Neural progenitor cell (in vitro differentiated cells): ENCODE data around the gene CHST6. TPM values are rescaled to one million over a fixed set of nuclear protein-coding genes. Genes with fewer than 3 reads are reported as not detected.

ENCODE experiments used
- DNase-seq: peaks from one replicate; pipeline ENCODE4 v3.0.0-alpha.2; 2016; ENCODE audit warnings: low spot score
- H2AFZ ChIP-seq: fragments of 200-600 bp; sonication (generic); replicated peaks from 2 replicates; pipeline ENCODE4 v1.6.1; 2016; ENCODE audit warnings: antibody characterized with exemption
- H3F3A ChIP-seq: fragments of 200-600 bp; sonication (generic); 2 replicates; pipeline ENCODE4 v1.6.1; 2016; ENCODE audit warnings: antibody characterized with exemption, low read depth
- H3K27ac ChIP-seq: fragments of 200-600 bp; sonication (generic); 2 replicates; pipeline ENCODE4 v1.5.1; 2016; ENCODE audit warnings: mild to moderate bottlenecking
- H3K27me3 ChIP-seq: fragments of 200-600 bp; sonication (generic); 2 replicates; pipeline ENCODE4 v1.6.1; 2016; ENCODE audit warnings: mild to moderate bottlenecking, moderate library complexity
- H3K36me3 ChIP-seq: fragments of 200-600 bp; sonication (generic); 2 replicates; pipeline ENCODE4 v1.5.1; 2016
- H3K4me1 ChIP-seq: fragments of 200-600 bp; sonication (generic); 2 replicates; pipeline ENCODE4 v1.6.1; 2016; ENCODE audit warnings: mixed run types
- H3K4me2 ChIP-seq: fragments of 200-600 bp; sonication (generic); 2 replicates; pipeline ENCODE4 v1.6.1; 2016
- H3K4me3 ChIP-seq: fragments of 200-600 bp; sonication (generic); 2 replicates; pipeline ENCODE4 v1.5.1; 2016
- H3K79me2 ChIP-seq: fragments of 200-600 bp; sonication (generic); 2 replicates; pipeline ENCODE4 v1.6.1; 2016; ENCODE audit warnings: low read depth
- H3K9ac ChIP-seq: fragments of 200-600 bp; sonication (generic); 2 replicates; pipeline ENCODE4 v1.6.1; 2016
- H3K9me3 ChIP-seq: fragments of 200-600 bp; sonication (generic); 2 replicates; pipeline ENCODE4 v1.5.1; 2016; ENCODE audit warnings: low read depth
- H4K20me1 ChIP-seq: fragments of 200-600 bp; sonication (generic); 2 replicates; pipeline ENCODE4 v1.6.1; 2016; ENCODE audit warnings: low read depth
- H3K27ac Mint-ChIP-seq: 3 replicates; pipeline ENCODE4 v1.8.0; 2021; ENCODE audit warnings: mixed read lengths
- H3K27me3 Mint-ChIP-seq: 2 replicates; pipeline ENCODE4 v1.8.0; 2022; ENCODE audit warnings: low read depth, mild to moderate bottlenecking, inconsistent platforms, moderate library complexity, mixed read lengths; ENCODE audit not compliant: insufficient read depth
- H3K36me3 Mint-ChIP-seq: 3 replicates; pipeline ENCODE4 v1.8.0; 2021; ENCODE audit warnings: mixed read lengths
- H3K4me1 Mint-ChIP-seq: 3 replicates; pipeline ENCODE4 v1.8.0; 2021; ENCODE audit warnings: mixed read lengths
- H3K4me3 Mint-ChIP-seq: 3 replicates; pipeline ENCODE4 v1.8.0; 2021; ENCODE audit warnings: mild to moderate bottlenecking, moderate library complexity, mixed read lengths
- H3K9me3 Mint-ChIP-seq: 3 replicates; pipeline ENCODE4 v1.8.0; 2020; ENCODE audit warnings: mixed read lengths
- EZH2 ChIP-seq: fragments of 200-600 bp; sonication (generic); IDR thresholded peaks from 2 replicates; pipeline ENCODE4 v1.6.1; 2017; ENCODE audit warnings: antibody characterized with exemption, mild to moderate bottlenecking, moderate library complexity
- EZH2phosphoT487 ChIP-seq: fragments of 200-600 bp; sonication (generic); IDR thresholded peaks from 2 replicates; pipeline ENCODE4 v1.6.1; 2017; ENCODE audit warnings: antibody characterized with exemption
- total RNA-seq: library from RNA; depleted of rRNA; stranded (reverse); fragments of >200 nt; gene quantifications from 2 replicates; pipeline ENCODE4 v1.2.3, GENCODE V29; 2015; ENCODE audit warnings: low replicate concordance
- TF ChIP-seq, protein P1 (sequence below): fragments of 200-600 bp; sonication (generic); IDR thresholded peaks from 2 replicates; pipeline ENCODE4 v1.5.1; 2017; ENCODE audit warnings: antibody characterized with exemption, mild to moderate bottlenecking

CHST6 gene
- total RNA-seq, 1 donor from 2014 or later = 6.2 TPM

DNA sequence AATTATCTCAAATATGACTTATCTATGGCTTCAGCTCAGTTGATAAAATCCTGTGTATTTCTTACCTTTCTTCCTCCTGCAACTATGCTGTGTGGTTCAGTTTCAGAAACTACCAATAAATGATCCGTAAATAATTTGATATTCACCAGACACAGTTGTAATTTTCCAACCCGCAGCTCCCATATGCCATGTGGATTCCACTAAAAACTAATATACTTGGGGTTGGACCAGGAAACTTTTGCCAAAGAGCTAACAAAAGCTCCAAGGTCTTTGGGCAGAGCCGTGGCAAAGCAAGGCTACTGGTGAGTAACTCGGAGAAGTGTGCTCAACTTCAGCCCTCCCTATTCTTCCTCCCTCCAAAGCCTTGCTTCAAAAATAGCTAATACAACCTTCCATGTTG, 2.3 kb upstream of the CHST6 start:
- Histone ChIP-seq H3K4me3 (no peak overlapping the region), H3K4me2 (no peak overlapping the region), H4K20me1 (no peaks in the 10 kb centered on the region), H3K27me3 (peaks cover 8% of the 10 kb centered on the region), H3K79me2 (peaks cover 5% of the 10 kb centered on the region), H3K4me1 (peaks cover 11% of the 10 kb centered on the region), H2AFZ (no peak overlapping the region), H3F3A (peaks cover 23% of the 10 kb centered on the region), H3K27ac (no peak overlapping the region), H3K36me3 (no peaks in the 10 kb centered on the region), H3K9me3 (no peaks in the 10 kb centered on the region), H3K9ac (no peak overlapping the region)
- H3K4me3 Mint-ChIP-seq = no peak overlapping the region
- H3K36me3 Mint-ChIP-seq = no peaks in the 10 kb centered on the region
- no peak overlapping the region for H3K27ac Mint-ChIP-seq
- TF ChIP-seq EZH2 = no peak
- TF ChIP-seq EZH2phosphoT487 = no peak
- peaks cover 11% of the 10 kb centered on the region for H3K27me3 Mint-ChIP-seq
- no peaks in the 10 kb centered on the region for H3K9me3 Mint-ChIP-seq
- no peak for DNase-seq
- H3K4me1 Mint-ChIP-seq = peaks cover 19% of the 10 kb centered on the region

DNA sequence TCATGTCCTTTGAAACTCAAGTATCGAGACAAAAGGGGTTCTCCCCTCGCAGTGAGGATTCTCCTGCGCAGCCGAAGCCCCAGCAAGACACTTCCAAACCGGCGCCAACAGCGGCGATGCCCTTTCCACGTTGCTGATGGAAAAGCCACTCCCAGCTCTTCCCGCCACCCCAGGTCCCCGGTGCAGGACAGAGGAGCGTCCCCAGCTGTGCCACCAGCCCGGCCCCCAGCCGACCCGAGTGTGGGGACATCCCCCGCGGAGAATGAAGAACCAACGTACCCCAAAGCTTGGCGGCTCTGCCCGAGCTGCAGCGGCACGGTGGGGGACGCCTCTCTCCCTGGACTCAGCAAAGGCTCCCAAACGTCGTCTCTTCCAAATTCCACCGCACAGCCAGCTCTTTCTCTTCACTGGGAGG, 573 bp downstream of the CHST6 start:
- H3K4me1 Mint-ChIP-seq = peaks cover 12% of the 10 kb centered on the region

DNA sequence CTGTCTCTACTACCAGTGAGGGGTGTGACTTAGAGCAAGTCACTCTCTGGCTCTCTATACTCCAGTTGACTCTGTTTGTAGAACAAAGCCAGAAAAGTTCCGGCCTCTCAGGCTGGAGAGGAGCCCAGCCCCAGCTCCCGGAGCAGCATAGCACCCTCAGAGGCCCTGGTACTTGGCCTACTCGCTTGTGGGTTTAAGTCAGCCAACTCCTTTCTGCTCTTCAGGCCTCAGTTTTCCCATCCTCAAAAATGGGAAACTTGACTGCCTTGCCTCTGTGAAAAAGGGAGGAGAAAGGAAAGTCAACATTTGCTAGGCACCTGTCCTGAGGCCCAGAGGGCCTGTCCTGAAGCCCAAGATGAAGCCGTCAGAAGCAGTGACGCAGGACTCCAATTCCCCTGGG, 1.1 kb downstream of the CHST6 start:
- no peaks in the 10 kb centered on the region for H3K36me3 ChIP-seq
- H3K4me1 Mint-ChIP-seq = peaks cover 10% of the 10 kb centered on the region
- no peak overlapping the region for H3K27ac ChIP-seq
- no peaks in the 10 kb centered on the region for H3K9me3 Mint-ChIP-seq
- peaks cover 8% of the 10 kb centered on the region for H3K27me3 ChIP-seq
- peaks cover 11% of the 10 kb centered on the region for H3K27me3 Mint-ChIP-seq
- H3K4me3 Mint-ChIP-seq = peak overlapping the region; percentile 89
- no peak overlapping the region for H3K9ac ChIP-seq
- no peak for DNase-seq
- H3K36me3 Mint-ChIP-seq = no peaks in the 10 kb centered on the region
- peak overlapping the region; percentile 77 for H3K4me3 ChIP-seq
- H3K4me1 ChIP-seq = peaks cover 15% of the 10 kb centered on the region
- no peak for TF ChIP-seq EZH2
- no peak for TF ChIP-seq EZH2phosphoT487
- TF ChIP-seq, protein P1, sequence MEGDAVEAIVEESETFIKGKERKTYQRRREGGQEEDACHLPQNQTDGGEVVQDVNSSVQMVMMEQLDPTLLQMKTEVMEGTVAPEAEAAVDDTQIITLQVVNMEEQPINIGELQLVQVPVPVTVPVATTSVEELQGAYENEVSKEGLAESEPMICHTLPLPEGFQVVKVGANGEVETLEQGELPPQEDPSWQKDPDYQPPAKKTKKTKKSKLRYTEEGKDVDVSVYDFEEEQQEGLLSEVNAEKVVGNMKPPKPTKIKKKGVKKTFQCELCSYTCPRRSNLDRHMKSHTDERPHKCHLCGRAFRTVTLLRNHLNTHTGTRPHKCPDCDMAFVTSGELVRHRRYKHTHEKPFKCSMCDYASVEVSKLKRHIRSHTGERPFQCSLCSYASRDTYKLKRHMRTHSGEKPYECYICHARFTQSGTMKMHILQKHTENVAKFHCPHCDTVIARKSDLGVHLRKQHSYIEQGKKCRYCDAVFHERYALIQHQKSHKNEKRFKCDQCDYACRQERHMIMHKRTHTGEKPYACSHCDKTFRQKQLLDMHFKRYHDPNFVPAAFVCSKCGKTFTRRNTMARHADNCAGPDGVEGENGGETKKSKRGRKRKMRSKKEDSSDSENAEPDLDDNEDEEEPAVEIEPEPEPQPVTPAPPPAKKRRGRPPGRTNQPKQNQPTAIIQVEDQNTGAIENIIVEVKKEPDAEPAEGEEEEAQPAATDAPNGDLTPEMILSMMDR = no peak
- peaks cover 30% of the 10 kb centered on the region for H3F3A ChIP-seq
- peak overlapping the region; percentile 80 for H2AFZ ChIP-seq
- H3K79me2 ChIP-seq = peaks cover 9% of the 10 kb centered on the region
- peaks cover 7% of the 10 kb centered on the region for H4K20me1 ChIP-seq
- peak overlapping the region; percentile 96 for H3K4me2 ChIP-seq
- H3K27ac Mint-ChIP-seq = no peak overlapping the region
- H3K9me3 ChIP-seq = no peaks in the 10 kb centered on the region

More for the DNA sequence above, 573 bp downstream of the CHST6 start:
- peak overlapping the region; percentile 89 for H3K4me3 Mint-ChIP-seq
- Histone ChIP-seq H2AFZ (peak overlapping the region; percentile 80), H3K79me2 (peaks cover 9% of the 10 kb centered on the region), H3K27ac (no peak overlapping the region), H3K27me3 (peaks cover 8% of the 10 kb centered on the region), H4K20me1 (peaks cover 7% of the 10 kb centered on the region), H3K4me3 (peak overlapping the region; percentile 77), H3K9ac (no peak overlapping the region), H3K36me3 (no peaks in the 10 kb centered on the region), H3K9me3 (no peaks in the 10 kb centered on the region), H3F3A (peaks cover 34% of the 10 kb centered on the region), H3K4me2 (peak overlapping the region; percentile 96), H3K4me1 (peaks cover 19% of the 10 kb centered on the region)
- no peak overlapping the region for H3K27ac Mint-ChIP-seq
- H3K36me3 Mint-ChIP-seq = no peaks in the 10 kb centered on the region
- H3K9me3 Mint-ChIP-seq = no peaks in the 10 kb centered on the region
- H3K27me3 Mint-ChIP-seq = peaks cover 11% of the 10 kb centered on the region
- TF ChIP-seq EZH2 (no peak), EZH2phosphoT487 (no peak)
- TF ChIP-seq, protein P1 = no peak
- no peak for DNase-seq

DNA sequence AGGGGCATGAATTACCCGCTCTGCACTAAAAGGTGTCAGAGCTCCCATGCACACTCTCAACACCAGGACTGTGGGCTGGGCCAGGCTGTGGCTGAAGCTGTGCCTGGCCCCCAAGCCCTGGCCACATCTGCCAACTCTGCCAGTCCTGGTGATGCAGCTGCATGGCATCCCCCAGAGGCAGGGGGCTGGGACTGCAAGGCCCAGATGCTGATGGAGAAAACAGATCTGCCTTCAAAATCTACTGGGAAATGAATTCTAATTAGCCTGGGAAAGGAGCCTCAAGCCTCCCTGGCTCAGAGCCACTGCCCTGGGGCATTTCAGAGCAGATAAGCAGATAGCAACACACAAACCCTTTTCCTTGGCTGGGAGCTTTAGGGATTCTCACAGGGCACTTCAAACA, 3.4 kb downstream of the CHST6 start:
- Mint-ChIP-seq H3K4me3 (no peak overlapping the region), H3K27ac (no peak overlapping the region)

More for the DNA sequence above, 3.4 kb downstream of the CHST6 start:
- Histone ChIP-seq H3K4me1 (peaks cover 15% of the 10 kb centered on the region), H3K27ac (no peak overlapping the region), H3K9me3 (no peaks in the 10 kb centered on the region), H2AFZ (no peak overlapping the region), H3K79me2 (peaks cover 9% of the 10 kb centered on the region), H3K9ac (no peak overlapping the region), H3K27me3 (peaks cover 8% of the 10 kb centered on the region), H3K36me3 (no peaks in the 10 kb centered on the region), H3K4me2 (no peak overlapping the region), H3K4me3 (no peak overlapping the region), H3F3A (peaks cover 30% of the 10 kb centered on the region), H4K20me1 (peaks cover 7% of the 10 kb centered on the region)
- Mint-ChIP-seq H3K4me1 (peaks cover 10% of the 10 kb centered on the region), H3K36me3 (no peaks in the 10 kb centered on the region), H3K9me3 (no peaks in the 10 kb centered on the region), H3K27me3 (peaks cover 11% of the 10 kb centered on the region)
- peak; percentile 35 for DNase-seq
- TF ChIP-seq, protein P1 = peak; percentile 38
- no peak for TF ChIP-seq EZH2phosphoT487
